Sigmoid colon (tissue), 4 donors: ENCODE results near the gene BOD1L1.

Source experiments
- EP300 ChIP-seq, 4 donors: sonication (generic); formaldehyde crosslinking; IDR thresholded peaks; one replicate each; pipeline ENCODE4 v1.6.1; 2017; ENCODE audit warnings: antibody characterized with exemption in 4 of 4
- POLR2A ChIP-seq, 2 donors: fragments of 450-650 bp; IDR thresholded peaks; one replicate each; pipeline ENCODE4 v1.6.1; 2016; ENCODE audit warnings: antibody characterized with exemption in 2 of 2, mild to moderate bottlenecking in 2 of 2, moderate library complexity in 2 of 2
- POLR2AphosphoS5 ChIP-seq, 4 donors: sonication (generic); formaldehyde crosslinking; IDR thresholded peaks; one replicate each; pipeline ENCODE4 v1.6.1; 2017; ENCODE audit warnings: antibody characterized with exemption in 4 of 4
- TF ChIP-seq, protein P1 (sequence below), 4 experiments: fragments of 450-650 bp in 3 of 4; fragments of 200-600 bp in 1 of 4; IDR thresholded peaks; one replicate each; pipeline ENCODE4 v1.5.1; 2016 to 2019; ENCODE audit warnings: antibody characterized with exemption in 4 of 4, mild to moderate bottlenecking in 3 of 4, moderate library complexity in 2 of 4

GRCh38 chr4:13555325-13555724, 72.2 kb downstream of the BOD1L1 start:
- TF ChIP-seq POLR2A (IDR thresholded peaks at IDR 0.05) (no peak), EP300 (IDR thresholded peaks at IDR 0.05) (no peak), POLR2AphosphoS5 (IDR thresholded peaks at IDR 0.05) (no peak)
- TF ChIP-seq, protein P1, sequence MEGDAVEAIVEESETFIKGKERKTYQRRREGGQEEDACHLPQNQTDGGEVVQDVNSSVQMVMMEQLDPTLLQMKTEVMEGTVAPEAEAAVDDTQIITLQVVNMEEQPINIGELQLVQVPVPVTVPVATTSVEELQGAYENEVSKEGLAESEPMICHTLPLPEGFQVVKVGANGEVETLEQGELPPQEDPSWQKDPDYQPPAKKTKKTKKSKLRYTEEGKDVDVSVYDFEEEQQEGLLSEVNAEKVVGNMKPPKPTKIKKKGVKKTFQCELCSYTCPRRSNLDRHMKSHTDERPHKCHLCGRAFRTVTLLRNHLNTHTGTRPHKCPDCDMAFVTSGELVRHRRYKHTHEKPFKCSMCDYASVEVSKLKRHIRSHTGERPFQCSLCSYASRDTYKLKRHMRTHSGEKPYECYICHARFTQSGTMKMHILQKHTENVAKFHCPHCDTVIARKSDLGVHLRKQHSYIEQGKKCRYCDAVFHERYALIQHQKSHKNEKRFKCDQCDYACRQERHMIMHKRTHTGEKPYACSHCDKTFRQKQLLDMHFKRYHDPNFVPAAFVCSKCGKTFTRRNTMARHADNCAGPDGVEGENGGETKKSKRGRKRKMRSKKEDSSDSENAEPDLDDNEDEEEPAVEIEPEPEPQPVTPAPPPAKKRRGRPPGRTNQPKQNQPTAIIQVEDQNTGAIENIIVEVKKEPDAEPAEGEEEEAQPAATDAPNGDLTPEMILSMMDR (IDR thresholded peaks at IDR 0.05) = no peak
